ENCODE measurements around the gene PRIM1. TPM values are rescaled to one million over a fixed set of nuclear protein-coding genes. Genes with fewer than 3 reads are reported as not detected.
A peak's percentile ranks its signal among the peaks of the same experiment; 100 is the strongest.

The PRIM1 gene
- total and polyA plus RNA-seq, 2 of the 13 experiments (the other 11 are each of a cell fraction or from before 2014, with no cell fraction given): 30.0 to 47.3 TPM

DNA sequence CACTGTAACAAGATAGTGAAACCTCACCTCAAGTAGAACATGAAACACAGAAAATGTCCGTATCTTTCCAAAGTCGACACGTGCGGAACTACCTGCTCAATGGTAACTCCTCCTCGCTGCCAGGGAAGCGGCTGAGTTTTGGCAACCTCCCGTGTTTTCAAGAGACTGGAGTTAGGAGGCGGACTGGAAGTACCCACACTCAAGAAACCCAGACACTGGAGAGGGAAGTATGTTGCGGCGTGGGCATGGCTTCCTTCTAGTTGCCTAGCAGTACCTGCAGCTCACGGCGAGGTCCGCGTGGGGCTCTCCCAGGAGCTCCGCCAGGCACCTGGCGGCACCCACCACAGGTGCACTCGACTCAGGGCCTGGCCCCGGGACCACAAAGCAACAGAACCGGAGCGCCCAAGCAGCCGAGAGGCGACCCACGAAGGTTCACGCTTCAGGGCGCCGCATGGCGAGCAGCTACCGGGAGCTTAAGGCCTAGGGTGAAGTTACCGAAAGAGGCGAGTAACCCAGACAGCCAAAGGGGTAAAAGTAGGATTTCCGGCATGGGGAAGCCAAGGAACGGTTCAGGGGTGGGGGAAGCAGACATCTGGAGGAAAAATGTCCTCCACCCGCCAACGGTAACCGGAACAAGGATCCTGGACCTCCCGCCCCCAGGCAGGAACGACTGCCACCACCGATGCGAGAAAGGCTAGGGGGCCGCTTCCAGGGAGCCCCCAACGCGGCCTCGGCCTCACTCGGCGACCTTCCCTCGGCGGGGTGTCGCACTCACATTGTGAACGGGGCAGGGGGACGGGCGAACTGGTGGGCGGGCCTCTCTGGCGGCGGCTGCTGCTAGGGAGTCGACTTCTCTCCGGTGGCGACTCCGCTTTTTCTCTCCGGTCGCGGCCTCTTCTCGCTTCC, 64.6 kb downstream of the PRIM1 start (continued):
- TF ChIP-seq, protein P1, sequence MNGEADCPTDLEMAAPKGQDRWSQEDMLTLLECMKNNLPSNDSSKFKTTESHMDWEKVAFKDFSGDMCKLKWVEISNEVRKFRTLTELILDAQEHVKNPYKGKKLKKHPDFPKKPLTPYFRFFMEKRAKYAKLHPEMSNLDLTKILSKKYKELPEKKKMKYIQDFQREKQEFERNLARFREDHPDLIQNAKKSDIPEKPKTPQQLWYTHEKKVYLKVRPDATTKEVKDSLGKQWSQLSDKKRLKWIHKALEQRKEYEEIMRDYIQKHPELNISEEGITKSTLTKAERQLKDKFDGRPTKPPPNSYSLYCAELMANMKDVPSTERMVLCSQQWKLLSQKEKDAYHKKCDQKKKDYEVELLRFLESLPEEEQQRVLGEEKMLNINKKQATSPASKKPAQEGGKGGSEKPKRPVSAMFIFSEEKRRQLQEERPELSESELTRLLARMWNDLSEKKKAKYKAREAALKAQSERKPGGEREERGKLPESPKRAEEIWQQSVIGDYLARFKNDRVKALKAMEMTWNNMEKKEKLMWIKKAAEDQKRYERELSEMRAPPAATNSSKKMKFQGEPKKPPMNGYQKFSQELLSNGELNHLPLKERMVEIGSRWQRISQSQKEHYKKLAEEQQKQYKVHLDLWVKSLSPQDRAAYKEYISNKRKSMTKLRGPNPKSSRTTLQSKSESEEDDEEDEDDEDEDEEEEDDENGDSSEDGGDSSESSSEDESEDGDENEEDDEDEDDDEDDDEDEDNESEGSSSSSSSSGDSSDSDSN (CRISPR knock-in tag; IDR thresholded peaks at IDR 0.05): peak; percentile 80
- TF ChIP-seq ZNF121 (CRISPR knock-in tag; IDR thresholded peaks at IDR 0.05): peak; percentile 2; the same call in 1 of the 2 replicates
- TF ChIP-seq CHCHD3 (CRISPR knock-in tag; IDR thresholded peaks at IDR 0.05): no peak
- TF ChIP-seq, protein P2, sequence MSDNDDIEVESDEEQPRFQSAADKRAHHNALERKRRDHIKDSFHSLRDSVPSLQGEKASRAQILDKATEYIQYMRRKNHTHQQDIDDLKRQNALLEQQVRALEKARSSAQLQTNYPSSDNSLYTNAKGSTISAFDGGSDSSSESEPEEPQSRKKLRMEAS (IDR thresholded peaks at IDR 0.05): peak; percentile 41; the same call in 1 of the 2 replicates
- no peak for TF ChIP-seq ZNF256 (CRISPR knock-in tag; conservative IDR thresholded peaks at IDR 0.05)
- TF ChIP-seq TRIM24 (CRISPR knock-in tag; IDR thresholded peaks at IDR 0.05): no peak
- no peak for TF ChIP-seq EED (CRISPR knock-in tag; IDR thresholded peaks at IDR 0.05)
- TF ChIP-seq ZNF558 (CRISPR knock-in tag; IDR thresholded peaks at IDR 0.05; ENCODE audit: borderline replicate concordance): no peak
- no peak for TF ChIP-seq ZNF331 (CRISPR knock-in tag; IDR thresholded peaks at IDR 0.05)
- TF ChIP-seq ZNF615 (CRISPR knock-in tag; IDR thresholded peaks at IDR 0.05; ENCODE audit: borderline replicate concordance): 0 out of 2 replicates have a peak, but pooled peaks have one; percentile 21
- TF ChIP-seq RFX3 (CRISPR knock-in tag; IDR thresholded peaks at IDR 0.05): no peak
- TF ChIP-seq ARID2 (CRISPR knock-in tag; IDR thresholded peaks at IDR 0.05; ENCODE audit: borderline replicate concordance): 0 out of 2 replicates have a peak, but pooled peaks have one; percentile 2
- peak; percentile 3; the same call in 1 of the 2 replicates for TF ChIP-seq MLLT10 (CRISPR knock-in tag; IDR thresholded peaks at IDR 0.05)
- peak; percentile 57; the same call in 1 of the 2 replicates for TF ChIP-seq ZNF598 (CRISPR knock-in tag; IDR thresholded peaks at IDR 0.05; ENCODE audit: borderline replicate concordance)
- peak; percentile 84; the same call in 1 of the 2 replicates for TF ChIP-seq THAP9 (CRISPR knock-in tag; IDR thresholded peaks at IDR 0.05; ENCODE audit: borderline replicate concordance)
- 0 out of 2 replicates have a peak, but pooled peaks have one; percentile 38 for TF ChIP-seq SNAPC2 (CRISPR knock-in tag; IDR thresholded peaks at IDR 0.05)
- peak; percentile 79 for TF ChIP-seq ZNF232 (CRISPR knock-in tag; IDR thresholded peaks at IDR 0.05; ENCODE audit: borderline replicate concordance)
- peak; percentile 9 for TF ChIP-seq YY1 (IDR thresholded peaks at IDR 0.05; ENCODE audit: insufficient read depth, insufficient replicate concordance, low read depth, low read length)
- TF ChIP-seq SMARCC2 (IDR thresholded peaks at IDR 0.05): no peak
- TF ChIP-seq, protein P3, sequence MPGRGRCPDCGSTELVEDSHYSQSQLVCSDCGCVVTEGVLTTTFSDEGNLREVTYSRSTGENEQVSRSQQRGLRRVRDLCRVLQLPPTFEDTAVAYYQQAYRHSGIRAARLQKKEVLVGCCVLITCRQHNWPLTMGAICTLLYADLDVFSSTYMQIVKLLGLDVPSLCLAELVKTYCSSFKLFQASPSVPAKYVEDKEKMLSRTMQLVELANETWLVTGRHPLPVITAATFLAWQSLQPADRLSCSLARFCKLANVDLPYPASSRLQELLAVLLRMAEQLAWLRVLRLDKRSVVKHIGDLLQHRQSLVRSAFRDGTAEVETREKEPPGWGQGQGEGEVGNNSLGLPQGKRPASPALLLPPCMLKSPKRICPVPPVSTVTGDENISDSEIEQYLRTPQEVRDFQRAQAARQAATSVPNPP (CRISPR knock-in tag; IDR thresholded peaks at IDR 0.05): 0 out of 2 replicates have a peak, but pooled peaks have one; percentile 48
